Ascending aorta (tissue), 2 donors: ENCODE results near the gene HPDL. TPM values are rescaled to one million over a fixed set of nuclear protein-coding genes. Genes with fewer than 3 reads are reported as not detected.

Experiments
- DNase-seq, 2 donors: peaks; one replicate each; pipeline ENCODE4 v3.0.0-alpha.2; 2019; ENCODE audit warnings: low spot score in 2 of 2
- H3K27ac ChIP-seq, 2 donors: fragments of 200-600 bp; sonication (generic); one replicate each; pipeline ENCODE4 v1.5.1; 2016 to 2017; ENCODE audit warnings: mild to moderate bottlenecking in 1 of 2
- H3K27me3 ChIP-seq: fragments of 200-600 bp; sonication (generic); one replicate; pipeline ENCODE4 v1.5.1; 2017
- H3K36me3 ChIP-seq, 2 donors: fragments of 200-600 bp; sonication (generic); one replicate each; pipeline ENCODE4 v1.5.1; 2016
- H3K4me1 ChIP-seq, 2 donors: fragments of 200-600 bp; sonication (generic); one replicate each; pipeline ENCODE4 v1.5.1; 2016 to 2017; ENCODE audit warnings: mild to moderate bottlenecking in 1 of 2
- H3K4me3 ChIP-seq, 2 donors: fragments of 200-600 bp; sonication (generic); one replicate each; pipeline ENCODE4 v1.5.1; 2016 to 2017; ENCODE audit warnings: mild to moderate bottlenecking in 1 of 2
- H3K9me3 ChIP-seq, 2 donors: fragments of 200-600 bp; sonication (generic); one replicate each; pipeline ENCODE4 v1.5.1; 2016
- CTCF ChIP-seq, 3 experiments: fragments of 200-600 bp in 2 of 3; fragments of 450-650 bp in 1 of 3; sonication (generic) in 2 of 3; IDR thresholded peaks; one replicate each; pipeline ENCODE4 v1.5.1; 2016 to 2019; ENCODE audit warnings: antibody characterized with exemption in 3 of 3, mild to moderate bottlenecking in 1 of 3, moderate library complexity in 1 of 3
- intact Hi-C: fragments of 100-400 bp; cut with DNase I; formaldehyde crosslinking; loops from one replicate; pipeline ENCODE4 v1.15.1; 2023
- total RNA-seq: library from RNA; depleted of rRNA; stranded (reverse); fragments of >200 nt; gene quantifications from one replicate; pipeline ENCODE4 v1.1.0, GENCODE V29; 2016

HPDL gene
- total RNA-seq, 1 donor from 2014 or later, result not detected

GRCh38 chr1:45317166-45317565, 9.5 kb upstream of the HPDL start:
- no peaks in the 10 kb centered on the region for H3K27me3 ChIP-seq
- intact Hi-C loops, result no loop called here
- no peak for DNase-seq
- no peak overlapping the region for H3K4me3 ChIP-seq
- H3K27ac ChIP-seq, result no peak overlapping the region
- H3K36me3 ChIP-seq, result no peaks in the 10 kb centered on the region
- H3K9me3 ChIP-seq, result no peaks in the 10 kb centered on the region
- TF ChIP-seq CTCF (IDR thresholded peaks at IDR 0.05), result no peak
- H3K4me1 ChIP-seq, result no peaks in the 10 kb centered on the region

- no peak overlapping the region for H3K4me3 ChIP-seq
- no peaks in the 10 kb centered on the region for H3K36me3 ChIP-seq
- no peak overlapping the region for H3K27ac ChIP-seq
- intact Hi-C loops, result no loop called here
- H3K9me3 ChIP-seq, result no peaks in the 10 kb centered on the region
- TF ChIP-seq CTCF (IDR thresholded peaks at IDR 0.05), result no peak
- DNase-seq, result no peak
- no peaks in the 10 kb centered on the region for H3K27me3 ChIP-seq
- no peaks in the 10 kb centered on the region for H3K4me1 ChIP-seq
Observed at GRCh38 chr1:45319761-45320160, 6.9 kb upstream of the HPDL start.

GRCh38 chr1:45321444-45321843, 5.3 kb upstream of the HPDL start:
- no peaks in the 10 kb centered on the region for H3K27me3 ChIP-seq
- no peaks in the 10 kb centered on the region for H3K4me1 ChIP-seq
- H3K4me3 ChIP-seq, result no peak overlapping the region
- DNase-seq, result no peak
- no peak overlapping the region for H3K27ac ChIP-seq
- intact Hi-C loops, result no loop called here
- H3K9me3 ChIP-seq, result no peaks in the 10 kb centered on the region
- TF ChIP-seq CTCF (IDR thresholded peaks at IDR 0.05), result no peak
- H3K36me3 ChIP-seq, result no peaks in the 10 kb centered on the region

- Histone ChIP-seq H3K4me3 (no peak overlapping the region), H3K27ac (no peak overlapping the region), H3K9me3 (no peaks in the 10 kb centered on the region), H3K4me1 (peaks cover 5 to 7% of the 10 kb centered on the region in 2 donors), H3K36me3 (no peaks in the 10 kb centered on the region), H3K27me3 (no peaks in the 10 kb centered on the region)
- intact Hi-C loops, result no loop called here
- TF ChIP-seq CTCF (IDR thresholded peaks at IDR 0.05), result no peak
- peak in 1 of 2 donors; percentile 27 for DNase-seq
Observed at GRCh38 chr1:45322486-45323040, 4.1 kb upstream of the HPDL start.

GRCh38 chr1:45325851-45326506, 716 bp upstream of the HPDL start:
- Histone ChIP-seq H3K27me3 (no peaks in the 10 kb centered on the region), H3K9me3 (no peaks in the 10 kb centered on the region), H3K4me1 (peaks cover 5 to 8% of the 10 kb centered on the region in 2 donors), H3K27ac (no peak overlapping the region), H3K36me3 (peaks cover 4 to 18% of the 10 kb centered on the region in 2 donors), H3K4me3 (peak overlapping the region in 1 of 2 donors; percentile 59)
- intact Hi-C loops, result no loop called here
- TF ChIP-seq CTCF (IDR thresholded peaks at IDR 0.05), result no peak
- peak in 1 of 2 donors; percentile 58 for DNase-seq
